SK-N-SH treated with all-trans-retinoic acid at 6 μM for 48 hours (cell line): ENCODE results near the gene EPN3.

ENCODE experiments used
- ATAC-seq: fragments of 200-7000 bp; cut with Tn5 transposase; 3 replicates; pipeline ENCODE4 v1.9.1; 2020; ENCODE audit warnings: mild to moderate bottlenecking, moderate library complexity
- ARNTL ChIP-seq: fragments of 450-650 bp; formaldehyde crosslinking; IDR thresholded peaks from 2 replicates; pipeline ENCODE4 v1.5.0; 2020; ENCODE audit warnings: low read depth, mild to moderate bottlenecking, moderate library complexity, borderline replicate concordance
- BACH2 ChIP-seq: fragments of 250-450 bp; sonication (Bioruptor Pico); IDR thresholded peaks from 2 replicates; pipeline ENCODE4 v1.9.0; 2021; ENCODE audit warnings: mild to moderate bottlenecking, borderline replicate concordance
- CSDC2 ChIP-seq: fragments of 250-450 bp; sonication (Bioruptor Pico); IDR thresholded peaks from 2 replicates; pipeline ENCODE4 v1.5.0; 2020; ENCODE audit warnings: mild to moderate bottlenecking, moderate library complexity
- ESRRG ChIP-seq: fragments of 250-450 bp; sonication (Bioruptor Pico); IDR thresholded peaks from 2 replicates; pipeline ENCODE4 v1.6.1; 2021; ENCODE audit warnings: mild to moderate bottlenecking
- GLIS3 ChIP-seq: fragments of 250-450 bp; sonication (Bioruptor Pico); IDR thresholded peaks from 2 replicates; pipeline ENCODE4 v1.5.0; 2020; ENCODE audit warnings: mild to moderate bottlenecking, moderate library complexity
- ISL1 ChIP-seq: fragments of 250-450 bp; sonication (Bioruptor Pico); IDR thresholded peaks from 2 replicates; pipeline ENCODE4 v2.1.2; 2022; ENCODE audit warnings: mild to moderate bottlenecking, moderate library complexity
- PPARA ChIP-seq: fragments of 250-450 bp; sonication (Bioruptor Pico); IDR thresholded peaks from 2 replicates; pipeline ENCODE4 v1.5.0; 2020; ENCODE audit warnings: mild to moderate bottlenecking, borderline replicate concordance
- RARB ChIP-seq: fragments of 250-450 bp; sonication (Bioruptor Pico); IDR thresholded peaks from 2 replicates; pipeline ENCODE4 v1.8.0; 2021; ENCODE audit warnings: mild to moderate bottlenecking, moderate library complexity
- SNAI2 ChIP-seq: fragments of 250-450 bp; sonication (Bioruptor Pico); IDR thresholded peaks from 2 replicates; pipeline ENCODE4 v1.5.0; 2020; ENCODE audit warnings: mild to moderate bottlenecking, moderate library complexity
- TCF4 ChIP-seq: fragments of 250-450 bp; sonication (Bioruptor Pico); IDR thresholded peaks from 2 replicates; pipeline ENCODE4 v1.8.0; 2021; ENCODE audit warnings: mild to moderate bottlenecking, moderate library complexity, borderline replicate concordance
- ZC3H10 ChIP-seq: fragments of 250-450 bp; sonication (Bioruptor Pico); IDR thresholded peaks from 2 replicates; pipeline ENCODE4 v1.5.1; 2021; ENCODE audit warnings: mild to moderate bottlenecking, moderate library complexity
- ZFP3 ChIP-seq: fragments of 250-450 bp; sonication (Bioruptor Pico); IDR thresholded peaks from 2 replicates; pipeline ENCODE4 v1.5.0; 2020; ENCODE audit warnings: mild to moderate bottlenecking, moderate library complexity
- ZFP30 ChIP-seq: fragments of 450-650 bp; formaldehyde crosslinking; IDR thresholded peaks from 2 replicates; pipeline ENCODE4 v1.5.0; 2022; ENCODE audit warnings: mild to moderate bottlenecking, moderate library complexity
- ZNF565 ChIP-seq: fragments of 450-650 bp; formaldehyde crosslinking; conservative IDR thresholded peaks from 2 replicates; pipeline ENCODE4 v1.5.0; 2020; ENCODE audit warnings: low read depth, mild to moderate bottlenecking, moderate library complexity
- ZNF70 ChIP-seq: fragments of 450-650 bp; formaldehyde crosslinking; IDR thresholded peaks from 2 replicates; pipeline ENCODE4 v1.5.0; 2020; ENCODE audit warnings: mild to moderate bottlenecking, moderate library complexity
- ZNF8 ChIP-seq: fragments of 450-650 bp; formaldehyde crosslinking; IDR thresholded peaks from 2 replicates; pipeline ENCODE4 v1.5.0; 2020; ENCODE audit warnings: mild to moderate bottlenecking, moderate library complexity
- TF ChIP-seq, protein P1 (sequence below): fragments of 250-450 bp; sonication (Bioruptor Pico); IDR thresholded peaks from 2 replicates; pipeline ENCODE4 v1.5.1; 2020; ENCODE audit warnings: low read depth, mild to moderate bottlenecking, moderate library complexity
- TF ChIP-seq, protein P2 (sequence below): fragments of 250-450 bp; sonication (Bioruptor Pico); IDR thresholded peaks from 2 replicates; pipeline ENCODE4 v1.5.0; 2020; ENCODE audit warnings: mild to moderate bottlenecking, moderate library complexity
- TF ChIP-seq, protein P3 (sequence below): fragments of 250-450 bp; sonication (Bioruptor Pico); IDR thresholded peaks from 2 replicates; pipeline ENCODE4 v1.8.0; 2021; ENCODE audit warnings: low read depth, mild to moderate bottlenecking, moderate library complexity, borderline replicate concordance
- TF ChIP-seq, protein P4 (sequence below): fragments of 250-450 bp; sonication (Bioruptor Pico); IDR thresholded peaks from 2 replicates; pipeline ENCODE4 v1.8.0; 2020; ENCODE audit warnings: mild to moderate bottlenecking, moderate library complexity, borderline replicate concordance

The EPN3 gene

DNA sequence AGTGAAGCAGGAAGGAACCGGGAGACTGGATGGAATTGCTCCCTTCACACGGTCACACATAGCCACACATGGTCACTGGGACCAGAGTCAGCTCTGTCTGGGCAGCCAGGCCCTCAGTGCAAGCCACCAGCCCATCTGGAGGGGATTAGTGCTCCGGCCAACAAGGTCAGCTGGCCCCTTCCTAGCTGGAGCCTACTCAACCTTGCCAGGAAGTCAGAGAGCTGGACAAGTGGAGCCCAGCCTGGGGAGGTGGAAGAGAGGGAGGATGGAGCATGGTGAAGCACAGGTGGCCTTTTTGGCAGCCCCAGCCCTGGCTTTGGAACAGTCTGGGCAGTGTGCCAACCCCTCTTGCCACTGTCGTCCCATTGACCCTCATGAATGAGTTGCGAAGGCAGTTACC is 24.3 kb downstream of the EPN3 start:
- no peak; the same call in 2 of the 3 replicates for ATAC-seq
- TF ChIP-seq TCF4 (CRISPR knock-in tag) (peak; percentile 59; the same call in 1 of the 2 replicates), CSDC2 (CRISPR knock-in tag) (no peak)

DNA sequence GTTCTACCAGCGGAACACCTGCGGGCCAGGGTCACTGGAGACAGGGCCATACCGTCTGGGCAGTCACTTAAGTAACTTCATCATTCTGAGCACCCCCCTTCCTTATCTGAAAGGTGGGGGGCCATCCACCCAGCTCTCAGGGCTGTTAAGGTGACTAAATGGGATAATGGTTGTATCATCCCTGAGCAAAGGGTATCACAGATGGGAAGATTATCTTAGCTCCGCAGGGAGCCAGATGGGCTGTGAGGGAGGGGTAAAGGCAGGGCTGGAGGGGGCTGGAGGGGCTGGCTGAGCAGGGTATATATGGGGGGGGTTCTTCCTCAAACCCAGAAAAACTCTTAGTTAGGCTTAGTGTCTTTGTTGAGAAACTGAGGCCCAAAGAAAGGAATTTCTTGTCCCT is 25.1 kb downstream of the EPN3 start:
- no peak for TF ChIP-seq ISL1 (CRISPR knock-in tag)
- TF ChIP-seq ZFP3 = no peak
- TF ChIP-seq ARNTL = no peak
- TF ChIP-seq ZNF70 (CRISPR knock-in tag) = no peak

DNA sequence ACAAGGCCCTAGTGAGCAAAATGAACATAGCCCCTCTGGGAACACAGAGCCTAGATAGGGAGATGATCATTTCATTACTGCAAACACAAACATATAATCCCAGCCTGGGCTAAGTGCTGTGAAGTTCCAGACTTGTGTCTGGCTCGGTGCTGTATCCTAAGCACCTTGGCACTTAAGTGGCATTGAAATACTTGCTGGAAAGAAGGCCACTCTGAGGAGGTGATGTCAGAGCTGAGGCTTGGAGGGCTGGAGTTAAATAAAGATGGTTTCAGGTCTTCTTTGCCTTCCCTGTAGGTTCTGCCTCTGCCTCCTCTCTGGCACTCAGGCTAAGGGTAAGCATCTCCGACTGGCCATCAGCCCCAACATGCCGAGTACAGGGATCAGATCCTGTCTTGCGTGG is 25.6 kb downstream of the EPN3 start:
- TF ChIP-seq ZFP3 = no peak
- TF ChIP-seq BACH2 (CRISPR knock-in tag) = no peak
- TF ChIP-seq ESRRG (CRISPR knock-in tag) = no peak
- TF ChIP-seq SNAI2 = no peak
- no peak for TF ChIP-seq ZFP30 (CRISPR knock-in tag)
- no peak for TF ChIP-seq ZNF8 (CRISPR knock-in tag)
- no peak for TF ChIP-seq ZNF70 (CRISPR knock-in tag)
- ATAC-seq = no peak

More for the DNA sequence above, 25.1 kb downstream of the EPN3 start:
- ATAC-seq = no peak

DNA sequence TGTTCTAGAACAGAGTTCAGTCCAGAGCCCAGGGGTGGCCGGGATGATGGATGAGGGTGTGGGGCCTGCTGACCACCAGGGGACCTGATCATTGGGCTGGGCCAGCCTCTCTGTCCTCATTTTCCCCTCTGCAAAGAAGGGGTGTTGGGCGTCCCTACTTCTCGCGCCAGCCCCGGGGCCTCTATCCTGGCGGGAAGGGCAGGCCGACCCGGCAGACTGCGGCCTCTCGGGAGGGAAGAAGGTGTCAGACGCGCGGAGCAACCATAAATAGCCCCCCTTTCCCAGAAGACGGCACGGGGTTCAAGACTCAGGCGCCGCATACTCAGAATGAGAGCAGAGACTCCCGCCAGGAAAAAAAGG is 26.0 kb downstream of the EPN3 start:
- TF ChIP-seq ZNF565 (CRISPR knock-in tag) (no peak), RARB (CRISPR knock-in tag) (no peak), PPARA (no peak), ISL1 (CRISPR knock-in tag) (no peak), ZFP30 (CRISPR knock-in tag) (no peak), GLIS3 (no peak), BACH2 (CRISPR knock-in tag) (no peak)

DNA sequence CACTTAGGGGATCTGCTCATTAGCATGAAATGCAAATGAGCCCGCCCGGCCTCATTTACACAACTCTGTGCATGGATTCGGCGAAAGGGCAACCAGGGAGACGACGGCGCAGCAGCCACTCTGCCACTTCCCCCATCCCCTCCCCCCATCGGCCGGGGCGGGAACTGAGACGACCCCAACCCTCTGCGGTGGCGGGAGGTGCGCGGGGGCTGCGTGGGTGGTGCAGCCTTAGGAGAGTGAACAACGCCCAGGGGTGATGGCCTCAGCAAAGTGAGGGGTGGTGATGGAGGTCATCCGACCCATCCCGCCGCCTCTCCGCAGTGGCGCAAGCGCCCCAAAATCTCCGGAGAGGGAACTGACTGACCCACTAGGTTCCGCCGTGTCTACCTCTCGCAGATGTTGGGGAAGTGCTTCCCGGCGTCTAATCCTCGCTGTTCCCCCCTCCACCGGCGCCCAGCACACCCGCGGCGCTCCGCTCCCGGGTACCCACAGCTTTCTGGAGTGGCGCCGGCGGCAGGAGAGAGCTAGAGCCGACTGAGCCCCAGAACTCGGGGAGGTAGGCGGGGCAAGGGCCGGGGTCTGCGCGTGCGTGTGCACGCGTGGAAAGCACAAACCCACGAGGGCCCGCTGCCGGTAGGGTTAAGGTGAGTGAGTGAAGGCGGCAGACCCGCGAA is 26.5 kb downstream of the EPN3 start:
- TF ChIP-seq ZFP30 (CRISPR knock-in tag) (no peak), PPARA (no peak), BACH2 (CRISPR knock-in tag) (no peak), CSDC2 (CRISPR knock-in tag) (no peak), ISL1 (CRISPR knock-in tag) (no peak), ARNTL (no peak), ZNF70 (CRISPR knock-in tag) (no peak), ZC3H10 (CRISPR knock-in tag) (no peak), GLIS3 (no peak), ESRRG (CRISPR knock-in tag) (no peak), TCF4 (CRISPR knock-in tag) (no peak)
- TF ChIP-seq, protein P1, sequence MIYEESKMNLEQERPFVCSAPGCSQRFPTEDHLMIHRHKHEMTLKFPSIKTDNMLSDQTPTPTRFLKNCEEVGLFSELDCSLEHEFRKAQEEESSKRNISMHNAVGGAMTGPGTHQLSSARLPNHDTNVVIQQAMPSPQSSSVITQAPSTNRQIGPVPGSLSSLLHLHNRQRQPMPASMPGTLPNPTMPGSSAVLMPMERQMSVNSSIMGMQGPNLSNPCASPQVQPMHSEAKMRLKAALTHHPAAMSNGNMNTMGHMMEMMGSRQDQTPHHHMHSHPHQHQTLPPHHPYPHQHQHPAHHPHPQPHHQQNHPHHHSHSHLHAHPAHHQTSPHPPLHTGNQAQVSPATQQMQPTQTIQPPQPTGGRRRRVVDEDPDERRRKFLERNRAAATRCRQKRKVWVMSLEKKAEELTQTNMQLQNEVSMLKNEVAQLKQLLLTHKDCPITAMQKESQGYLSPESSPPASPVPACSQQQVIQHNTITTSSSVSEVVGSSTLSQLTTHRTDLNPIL (CRISPR knock-in tag) = no peak
- TF ChIP-seq, protein P2, sequence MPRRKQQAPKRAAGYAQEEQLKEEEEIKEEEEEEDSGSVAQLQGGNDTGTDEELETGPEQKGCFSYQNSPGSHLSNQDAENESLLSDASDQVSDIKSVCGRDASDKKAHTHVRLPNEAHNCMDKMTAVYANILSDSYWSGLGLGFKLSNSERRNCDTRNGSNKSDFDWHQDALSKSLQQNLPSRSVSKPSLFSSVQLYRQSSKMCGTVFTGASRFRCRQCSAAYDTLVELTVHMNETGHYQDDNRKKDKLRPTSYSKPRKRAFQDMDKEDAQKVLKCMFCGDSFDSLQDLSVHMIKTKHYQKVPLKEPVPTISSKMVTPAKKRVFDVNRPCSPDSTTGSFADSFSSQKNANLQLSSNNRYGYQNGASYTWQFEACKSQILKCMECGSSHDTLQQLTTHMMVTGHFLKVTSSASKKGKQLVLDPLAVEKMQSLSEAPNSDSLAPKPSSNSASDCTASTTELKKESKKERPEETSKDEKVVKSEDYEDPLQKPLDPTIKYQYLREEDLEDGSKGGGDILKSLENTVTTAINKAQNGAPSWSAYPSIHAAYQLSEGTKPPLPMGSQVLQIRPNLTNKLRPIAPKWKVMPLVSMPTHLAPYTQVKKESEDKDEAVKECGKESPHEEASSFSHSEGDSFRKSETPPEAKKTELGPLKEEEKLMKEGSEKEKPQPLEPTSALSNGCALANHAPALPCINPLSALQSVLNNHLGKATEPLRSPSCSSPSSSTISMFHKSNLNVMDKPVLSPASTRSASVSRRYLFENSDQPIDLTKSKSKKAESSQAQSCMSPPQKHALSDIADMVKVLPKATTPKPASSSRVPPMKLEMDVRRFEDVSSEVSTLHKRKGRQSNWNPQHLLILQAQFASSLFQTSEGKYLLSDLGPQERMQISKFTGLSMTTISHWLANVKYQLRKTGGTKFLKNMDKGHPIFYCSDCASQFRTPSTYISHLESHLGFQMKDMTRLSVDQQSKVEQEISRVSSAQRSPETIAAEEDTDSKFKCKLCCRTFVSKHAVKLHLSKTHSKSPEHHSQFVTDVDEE (CRISPR knock-in tag) = no peak
- TF ChIP-seq, protein P3, sequence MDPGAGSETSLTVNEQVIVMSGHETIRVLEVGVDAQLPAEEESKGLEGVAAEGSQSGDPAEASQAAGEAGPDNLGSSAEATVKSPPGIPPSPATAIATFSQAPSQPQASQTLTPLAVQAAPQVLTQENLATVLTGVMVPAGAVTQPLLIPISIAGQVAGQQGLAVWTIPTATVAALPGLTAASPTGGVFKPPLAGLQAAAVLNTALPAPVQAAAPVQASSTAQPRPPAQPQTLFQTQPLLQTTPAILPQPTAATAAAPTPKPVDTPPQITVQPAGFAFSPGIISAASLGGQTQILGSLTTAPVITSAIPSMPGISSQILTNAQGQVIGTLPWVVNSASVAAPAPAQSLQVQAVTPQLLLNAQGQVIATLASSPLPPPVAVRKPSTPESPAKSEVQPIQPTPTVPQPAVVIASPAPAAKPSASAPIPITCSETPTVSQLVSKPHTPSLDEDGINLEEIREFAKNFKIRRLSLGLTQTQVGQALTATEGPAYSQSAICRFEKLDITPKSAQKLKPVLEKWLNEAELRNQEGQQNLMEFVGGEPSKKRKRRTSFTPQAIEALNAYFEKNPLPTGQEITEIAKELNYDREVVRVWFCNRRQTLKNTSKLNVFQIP (CRISPR knock-in tag) = no peak
- TF ChIP-seq, protein P4, sequence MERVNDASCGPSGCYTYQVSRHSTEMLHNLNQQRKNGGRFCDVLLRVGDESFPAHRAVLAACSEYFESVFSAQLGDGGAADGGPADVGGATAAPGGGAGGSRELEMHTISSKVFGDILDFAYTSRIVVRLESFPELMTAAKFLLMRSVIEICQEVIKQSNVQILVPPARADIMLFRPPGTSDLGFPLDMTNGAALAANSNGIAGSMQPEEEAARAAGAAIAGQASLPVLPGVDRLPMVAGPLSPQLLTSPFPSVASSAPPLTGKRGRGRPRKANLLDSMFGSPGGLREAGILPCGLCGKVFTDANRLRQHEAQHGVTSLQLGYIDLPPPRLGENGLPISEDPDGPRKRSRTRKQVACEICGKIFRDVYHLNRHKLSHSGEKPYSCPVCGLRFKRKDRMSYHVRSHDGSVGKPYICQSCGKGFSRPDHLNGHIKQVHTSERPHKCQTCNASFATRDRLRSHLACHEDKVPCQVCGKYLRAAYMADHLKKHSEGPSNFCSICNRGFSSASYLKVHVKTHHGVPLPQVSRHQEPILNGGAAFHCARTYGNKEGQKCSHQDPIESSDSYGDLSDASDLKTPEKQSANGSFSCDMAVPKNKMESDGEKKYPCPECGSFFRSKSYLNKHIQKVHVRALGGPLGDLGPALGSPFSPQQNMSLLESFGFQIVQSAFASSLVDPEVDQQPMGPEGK (CRISPR knock-in tag) = no peak
- TF ChIP-seq, all 23 proteins: peak for 0
- ATAC-seq = no peak

More for the DNA sequence above, 26.0 kb downstream of the EPN3 start:
- no peak for ATAC-seq
